Panc1 (cell line): Measurements from ENCODE around the gene PCED1B. TPM values are rescaled to one million over a fixed set of nuclear protein-coding genes. Genes with fewer than 3 reads are reported as not detected.

Source experiments
- ATAC-seq: fragments of 200-7000 bp; cut with Tn5 transposase; 2 replicates; pipeline ENCODE4 v1.9.1; 2020; ENCODE audit warnings: mild to moderate bottlenecking, moderate library complexity
- BruUV-seq: library from RNA; stranded (reverse); fragments of 400-500 nt; replicated peaks from 2 replicates; lab custom pipeline; 2021; lab: Mats Ljungman, UMichigan
- CTCF ChIA-PET: fragments of 300-600 bp; sonication (Branson Sonifier 250); formaldehyde crosslinking; loops from one replicate; lab custom pipeline; 2022; ENCODE audit warnings: antibody characterized with exemption; lab: Charles Lee
- POLR2A ChIA-PET: fragments of 300-600 bp; sonication (Branson Sonifier 250); formaldehyde crosslinking; loops from one replicate; lab custom pipeline; 2022; ENCODE audit warnings: antibody characterized with exemption; lab: Charles Lee
- DNase-seq: peaks from one replicate; pipeline ENCODE4 v3.0.0-alpha.2; 2010; ENCODE audit warnings: low read depth, low spot score
- H3K27ac ChIP-seq: 2 replicates; pipeline ENCODE4 v1.5.1; 2011; ENCODE audit warnings: mild to moderate bottlenecking, low read length, inconsistent platforms
- H3K27me3 ChIP-seq: fragments of 200-500 bp; sonication (Bioruptor generic); 2 replicates; pipeline ENCODE4 v1.6.0; 2014; ENCODE audit warnings: low read length, inconsistent platforms; ENCODE audit not compliant: control insufficient read depth, insufficient read depth
- H3K36me3 ChIP-seq: fragments of 200-500 bp; sonication (Bioruptor generic); 2 replicates; pipeline ENCODE4 v1.5.1; 2014; ENCODE audit warnings: inconsistent platforms, mild to moderate bottlenecking, low read length, moderate library complexity; ENCODE audit not compliant: control insufficient read depth, insufficient read depth
- H3K4me1 ChIP-seq: 2 replicates; pipeline ENCODE4 v1.5.1; 2011; ENCODE audit warnings: inconsistent platforms, mild to moderate bottlenecking, low read length, moderate library complexity; ENCODE audit not compliant: control insufficient read depth, insufficient read depth
- H3K4me3 ChIP-seq, 2 experiments: 2 replicates each; pipeline ENCODE4 v1.5.1; 2011 to 2012; ENCODE audit warnings: low read depth in 2 of 2, low read length in 2 of 2, mild to moderate bottlenecking in 2 of 2, inconsistent platforms in 1 of 2, moderate library complexity in 1 of 2
- H3K9me3 ChIP-seq: fragments of 200-500 bp; sonication (Bioruptor generic); 2 replicates; pipeline ENCODE4 v1.5.1; 2014; ENCODE audit warnings: low read depth, mild to moderate bottlenecking, inconsistent platforms, low read length, moderate library complexity; ENCODE audit not compliant: control insufficient read depth, insufficient read depth
- POLR2AphosphoS5 ChIP-seq: IDR thresholded peaks from 2 replicates; pipeline ENCODE4 v1.6.1; 2012; ENCODE audit warnings: mild to moderate bottlenecking, low read depth, low read length, moderate library complexity
- REST ChIP-seq, 2 experiments: IDR thresholded peaks; 2 replicates each; pipeline ENCODE4 v1.6.1; 2011 to 2012; ENCODE audit warnings: low read depth in 2 of 2, control low read depth in 1 of 2, low read length in 1 of 2, mild to moderate bottlenecking in 1 of 2, moderate library complexity in 1 of 2; ENCODE audit not compliant: insufficient read depth in 1 of 2
- SIN3A ChIP-seq: IDR thresholded peaks from 2 replicates; pipeline ENCODE4 v1.6.1; 2012; ENCODE audit warnings: low read depth, mild to moderate bottlenecking, low read length, moderate library complexity, borderline replicate concordance; ENCODE audit not compliant: insufficient read depth
- TCF7L2 ChIP-seq: IDR thresholded peaks from 2 replicates; pipeline ENCODE4 v1.6.1; 2011; ENCODE audit warnings: mild to moderate bottlenecking, low read depth, low read length, inconsistent platforms
- in situ Hi-C: cut with HindIII; loops from 2 replicates; pipeline ENCODE4 v1.10.0; 2016; ENCODE audit warnings: low sequenced_read_pairs, low pct_unique_long_range_greater_than_20kb
- intact Hi-C: fragments of 100-400 bp; cut with micrococcal nuclease; formaldehyde crosslinking; loops from one replicate; pipeline ENCODE4 v1.10.0; 2022; ENCODE audit not compliant: unreplicated experiment
- total RNA-seq: library from RNA; stranded (reverse); gene quantifications from one replicate; pipeline ENCODE4 v1.2.1, GENCODE V29; 2021; ENCODE audit not compliant: unreplicated experiment
- TF ChIP-seq, protein P1 (sequence below): fragments of 450-650 bp; IDR thresholded peaks from 2 replicates; pipeline ENCODE4 v1.5.1; 2017; ENCODE audit warnings: mild to moderate bottlenecking

The PCED1B gene
- total RNA-seq, 1 experiment from 2014 or later: 0.82 TPM

DNA sequence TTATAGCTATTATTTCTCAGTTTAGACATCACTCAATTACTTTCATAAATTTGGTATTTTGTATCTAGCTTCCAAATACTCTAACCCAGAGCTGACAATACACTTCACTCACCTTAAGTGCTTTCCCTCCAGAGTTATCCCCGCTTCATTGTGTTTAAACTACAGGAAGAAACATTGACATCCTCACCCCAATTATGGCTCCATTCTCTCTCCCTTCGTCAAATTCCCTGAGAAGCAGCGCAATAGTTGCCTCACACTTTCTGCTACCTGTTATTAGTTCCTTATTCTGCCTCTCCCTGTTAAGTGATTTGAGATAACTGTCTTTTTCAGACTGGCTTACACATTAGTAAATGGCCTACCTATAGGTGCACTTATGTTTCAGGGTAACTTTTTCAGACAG lies 69.7 kb downstream of the PCED1B start:
- Histone ChIP-seq H3K9me3 (no peaks in the 10 kb centered on the region), H3K4me1 (no peaks in the 10 kb centered on the region), H3K4me3 (no peak overlapping the region), H3K36me3 (no peaks in the 10 kb centered on the region), H3K27ac (no peak overlapping the region), H3K27me3 (no peaks in the 10 kb centered on the region)
- CTCF ChIA-PET: no interaction called here
- no TSS peak for BruUV-seq
- no peak for TF ChIP-seq SIN3A
- no peak for TF ChIP-seq TCF7L2
- no peak for TF ChIP-seq REST (IDR thresholded peaks at IDR 0.05; ENCODE audit: insufficient read depth in 1 of 2, low read depth in 2 of 2, low read length in 1 of 2)
- no peak for TF ChIP-seq POLR2AphosphoS5
- TF ChIP-seq, protein P1, sequence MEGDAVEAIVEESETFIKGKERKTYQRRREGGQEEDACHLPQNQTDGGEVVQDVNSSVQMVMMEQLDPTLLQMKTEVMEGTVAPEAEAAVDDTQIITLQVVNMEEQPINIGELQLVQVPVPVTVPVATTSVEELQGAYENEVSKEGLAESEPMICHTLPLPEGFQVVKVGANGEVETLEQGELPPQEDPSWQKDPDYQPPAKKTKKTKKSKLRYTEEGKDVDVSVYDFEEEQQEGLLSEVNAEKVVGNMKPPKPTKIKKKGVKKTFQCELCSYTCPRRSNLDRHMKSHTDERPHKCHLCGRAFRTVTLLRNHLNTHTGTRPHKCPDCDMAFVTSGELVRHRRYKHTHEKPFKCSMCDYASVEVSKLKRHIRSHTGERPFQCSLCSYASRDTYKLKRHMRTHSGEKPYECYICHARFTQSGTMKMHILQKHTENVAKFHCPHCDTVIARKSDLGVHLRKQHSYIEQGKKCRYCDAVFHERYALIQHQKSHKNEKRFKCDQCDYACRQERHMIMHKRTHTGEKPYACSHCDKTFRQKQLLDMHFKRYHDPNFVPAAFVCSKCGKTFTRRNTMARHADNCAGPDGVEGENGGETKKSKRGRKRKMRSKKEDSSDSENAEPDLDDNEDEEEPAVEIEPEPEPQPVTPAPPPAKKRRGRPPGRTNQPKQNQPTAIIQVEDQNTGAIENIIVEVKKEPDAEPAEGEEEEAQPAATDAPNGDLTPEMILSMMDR: no peak
- in situ Hi-C loops (no loop called here), intact Hi-C loops (no loop called here)
- DNase-seq: no peak
- POLR2A ChIA-PET: no interaction called here
- no peak for ATAC-seq

GRCh38 chr12:47152095-47152494 lies 72.7 kb downstream of the PCED1B start:
- H3K36me3 ChIP-seq: no peaks in the 10 kb centered on the region
- intact Hi-C loops: no loop called here
- H3K4me3 ChIP-seq: no peak overlapping the region
- H3K27me3 ChIP-seq: no peaks in the 10 kb centered on the region
- in situ Hi-C loops: no loop called here
- DNase-seq (no peak), ATAC-seq (no peak)
- ChIA-PET POLR2A (no interaction called here), CTCF (no interaction called here)
- BruUV-seq: no TSS peak
- H3K4me1 ChIP-seq: no peaks in the 10 kb centered on the region
- no peak overlapping the region for H3K27ac ChIP-seq
- TF ChIP-seq, protein P1: no peak
- no peak for TF ChIP-seq POLR2AphosphoS5
- TF ChIP-seq REST (IDR thresholded peaks at IDR 0.05; ENCODE audit: insufficient read depth in 1 of 2, low read depth in 2 of 2, low read length in 1 of 2): no peak
- TF ChIP-seq SIN3A: no peak
- no peak for TF ChIP-seq TCF7L2
- no peaks in the 10 kb centered on the region for H3K9me3 ChIP-seq
